ENCODE measurements around the gene APBB2. TPM values are rescaled to one million over a fixed set of nuclear protein-coding genes. Genes with fewer than 3 reads are reported as not detected.

APBB2 gene
- total RNA-seq, 2 donors from 2014 or later = 34.8 to 42.8 TPM

DNA sequence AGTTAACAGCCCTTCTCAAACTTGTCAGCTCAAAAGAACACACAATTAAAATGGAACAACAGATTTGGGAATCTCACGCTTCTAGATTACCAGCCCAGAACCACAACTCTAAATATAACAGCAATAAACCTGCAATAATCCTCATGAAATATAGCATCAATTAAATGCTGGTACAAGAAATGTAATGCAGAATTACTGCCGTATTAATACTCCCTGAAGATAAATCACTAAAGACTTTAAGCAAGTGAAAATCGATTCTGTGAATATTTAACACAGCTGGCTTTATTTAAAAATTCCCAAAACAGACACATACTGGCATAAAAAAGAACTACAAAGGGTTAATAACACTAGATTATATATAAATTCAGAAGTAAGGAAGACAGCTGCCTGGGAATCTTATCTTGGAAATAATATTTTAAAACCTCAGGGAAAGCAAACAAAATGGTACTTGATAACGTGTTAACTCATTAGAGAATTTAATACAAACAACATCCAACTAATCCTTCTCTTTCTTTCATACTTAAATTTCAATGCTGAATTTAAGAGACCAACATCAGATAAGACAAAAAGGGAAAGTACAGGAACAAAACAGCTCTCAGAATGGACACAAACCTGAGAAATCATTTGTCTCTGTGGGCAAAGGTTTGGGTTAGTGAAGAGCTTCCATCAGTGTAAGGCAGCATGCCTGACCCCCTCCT is 34.7 kb downstream of the APBB2 start:
- H3K4me1 ChIP-seq = peaks cover 37% of the 10 kb centered on the region
- H3K36me3 ChIP-seq (replicated peaks in 1 of 2; ENCODE audit: insufficient read depth in 1 of 2, low read depth in 2 of 2) = no peaks in the 10 kb centered on the region
- ATAC-seq = no peak
- intact Hi-C loops (cut with DNase I) = no loop called here
- TF ChIP-seq CTCF (IDR thresholded peaks at IDR 0.05) (no peak), POLR2A (IDR thresholded peaks at IDR 0.05) (no peak)
- no peaks in the 10 kb centered on the region for H3K9me3 ChIP-seq
- no peak for DNase-seq
- no peaks in the 10 kb centered on the region for H3K27me3 ChIP-seq
- peak overlapping the region in 1 of 4 donors; percentile 14 for H3K27ac ChIP-seq
- H3K4me3 ChIP-seq = no peak overlapping the region
- WGBS, 2 donors = 14 to 15% methylated on average over 4 of the region's 4 CpGs

- intact Hi-C loops (cut with DNase I) = no loop called here
- no peaks in the 10 kb centered on the region for H3K36me3 ChIP-seq (replicated peaks in 1 of 2; ENCODE audit: insufficient read depth in 1 of 2, low read depth in 2 of 2)
- DNase-seq (peak in 1 of 4 donors; percentile 20), ATAC-seq (peak; percentile 58)
- TF ChIP-seq CTCF (IDR thresholded peaks at IDR 0.05) (no peak), POLR2A (IDR thresholded peaks at IDR 0.05) (no peak)
- no peak overlapping the region for H3K4me3 ChIP-seq
- no peaks in the 10 kb centered on the region for H3K9me3 ChIP-seq
- no peaks in the 10 kb centered on the region for H3K27me3 ChIP-seq
- WGBS, 2 donors = 29 to 34% methylated on average over 7 of the region's 7 CpGs
- peaks cover 37% of the 10 kb centered on the region for H3K4me1 ChIP-seq
- peak overlapping the region in 1 of 4 donors; percentile 14 for H3K27ac ChIP-seq
These were observed 35.7 kb downstream of the APBB2 start for GRCh38 chr4:41178372-41179370.

GRCh38 chr4:41177016-41177415 is 37.3 kb downstream of the APBB2 start:
- Histone ChIP-seq H3K9me3 (no peaks in the 10 kb centered on the region), H3K36me3 (replicated peaks in 1 of 2; ENCODE audit: insufficient read depth in 1 of 2, low read depth in 2 of 2) (no peaks in the 10 kb centered on the region), H3K4me1 (peaks cover 37% of the 10 kb centered on the region), H3K4me3 (no peak overlapping the region), H3K27me3 (no peaks in the 10 kb centered on the region), H3K27ac (no peak overlapping the region)
- TF ChIP-seq CTCF (IDR thresholded peaks at IDR 0.05) (no peak), POLR2A (IDR thresholded peaks at IDR 0.05) (no peak)
- DNase-seq (no peak), ATAC-seq (no peak)
- intact Hi-C loops (cut with DNase I) = no loop called here

DNA sequence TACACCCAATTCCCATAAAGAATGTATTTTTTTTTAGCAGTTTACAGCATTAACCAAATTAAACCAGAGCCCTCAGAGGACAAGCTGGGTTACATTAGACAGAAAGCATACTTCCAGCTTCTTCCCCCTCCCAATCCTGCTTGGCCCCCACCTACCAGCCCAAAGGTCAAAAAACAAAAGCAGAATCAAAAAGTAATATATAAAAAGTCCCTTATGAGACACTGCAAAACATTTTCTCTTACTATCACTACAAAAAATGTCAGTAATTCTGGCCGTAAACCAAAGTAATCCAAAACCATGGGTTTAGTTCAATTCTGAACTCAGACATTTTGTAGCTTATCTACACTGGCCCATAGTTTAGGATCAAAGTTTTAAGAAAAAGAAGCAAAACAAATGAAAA is 38.0 kb downstream of the APBB2 start:
- no peaks in the 10 kb centered on the region for H3K36me3 ChIP-seq (replicated peaks in 1 of 2; ENCODE audit: insufficient read depth in 1 of 2, low read depth in 2 of 2)

More for the DNA sequence above, 38.0 kb downstream of the APBB2 start:
- Histone ChIP-seq H3K27me3 (no peaks in the 10 kb centered on the region), H3K27ac (no peak overlapping the region), H3K9me3 (no peaks in the 10 kb centered on the region), H3K4me3 (no peak overlapping the region), H3K4me1 (peaks cover 37% of the 10 kb centered on the region)
- 73 to 75% methylated on average over 1 of the region's 1 CpG for WGBS, 2 donors
- no peak for TF ChIP-seq CTCF (IDR thresholded peaks at IDR 0.05)
- no peak for TF ChIP-seq POLR2A (IDR thresholded peaks at IDR 0.05)
- DNase-seq = no peak
- no peak for ATAC-seq
- intact Hi-C loops (cut with DNase I) = no loop called here
